Choroid plexus epithelial cell (primary cell): ENCODE measurements around the gene ST6GALNAC1.

Source experiments
- DNase-seq: peaks from one replicate; pipeline ENCODE4 v3.0.0-alpha.2; 2010; ENCODE audit warnings: low read depth
- H3K4me3 ChIP-seq: 2 replicates; pipeline ENCODE4 v1.5.1; 2011; ENCODE audit warnings: low read depth, mild to moderate bottlenecking, control low read depth, low read length, moderate library complexity
- CTCF ChIP-seq: conservative IDR thresholded peaks from 2 replicates; pipeline ENCODE4 v1.5.1; 2011; ENCODE audit warnings: low read depth, mild to moderate bottlenecking, control low read depth, inconsistent platforms, low read length, moderate library complexity

Gene ST6GALNAC1

GRCh38 chr17:76682296-76682695 lies 38.7 kb upstream of the ST6GALNAC1 start:
- TF ChIP-seq CTCF = no peak
- no peak overlapping the region for H3K4me3 ChIP-seq
- peak; percentile 66 for DNase-seq

DNA sequence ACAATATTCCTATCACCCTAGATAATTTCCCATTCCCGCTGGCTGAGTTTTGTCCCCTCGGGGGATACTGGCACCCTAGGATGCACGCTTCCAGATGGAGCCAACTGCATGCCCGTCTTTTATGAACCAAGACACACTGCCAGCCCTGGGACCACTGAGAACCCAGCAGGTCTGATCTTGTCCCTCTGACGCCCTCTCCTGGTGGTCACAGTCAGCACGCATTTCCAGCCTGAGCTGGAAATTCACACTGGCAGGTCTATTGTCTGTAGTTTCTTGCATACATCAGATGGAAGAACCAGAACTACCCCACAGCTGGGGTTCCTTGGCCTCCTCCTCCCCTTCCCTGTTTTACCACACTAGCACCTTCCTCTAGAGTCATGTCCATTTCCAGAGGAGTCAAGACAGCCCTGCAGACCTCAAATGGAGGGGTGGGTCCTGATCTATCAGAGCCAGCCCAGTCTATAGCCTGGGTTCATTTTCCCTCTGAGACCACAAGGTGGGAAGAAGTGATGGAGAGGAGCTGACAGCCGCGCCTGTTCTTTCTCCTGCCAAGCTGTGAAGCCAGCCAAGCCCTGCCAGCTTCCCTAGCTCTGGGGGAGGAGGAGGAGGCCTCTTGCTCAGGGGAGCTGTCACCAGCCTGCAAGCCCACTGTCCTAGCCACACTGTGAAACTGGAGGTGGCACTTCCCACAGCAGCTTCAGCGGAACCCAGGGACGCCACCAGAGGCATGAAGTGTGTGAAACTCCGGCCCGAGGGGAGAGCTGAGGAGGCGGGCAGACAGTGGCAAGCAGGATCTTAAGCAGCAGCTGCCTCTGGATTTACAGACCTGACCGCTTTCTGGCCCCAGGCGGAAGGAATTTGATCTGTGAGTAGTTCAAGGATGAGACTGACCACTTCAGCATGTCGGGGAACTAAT lies 37.9 kb upstream of the ST6GALNAC1 start:
- peak; percentile 85 for DNase-seq
- peak; percentile 94 for TF ChIP-seq CTCF
- H3K4me3 ChIP-seq = no peak overlapping the region

DNA sequence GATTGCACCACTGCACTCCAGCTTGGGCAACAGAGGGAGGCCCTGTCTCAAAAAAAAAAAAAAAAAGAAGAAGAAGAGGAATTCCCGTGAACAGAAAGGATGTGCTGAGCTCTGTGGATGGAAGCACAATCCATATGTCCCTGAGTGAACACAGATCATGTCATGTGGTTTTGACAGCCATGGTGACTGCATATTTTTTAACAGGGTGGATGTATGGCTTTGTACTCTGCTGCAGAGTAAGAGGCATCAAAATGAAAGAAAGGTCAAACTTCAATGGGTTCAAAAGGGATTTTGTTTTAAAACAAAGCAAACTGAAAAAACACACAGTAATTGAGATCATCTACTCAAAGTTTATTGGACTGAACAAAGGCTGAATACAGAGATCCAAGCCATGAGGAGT lies 35.7 kb upstream of the ST6GALNAC1 start:
- no peak for TF ChIP-seq CTCF
- H3K4me3 ChIP-seq = no peak overlapping the region

GRCh38 chr17:76678330-76678729 lies 34.8 kb upstream of the ST6GALNAC1 start:
- TF ChIP-seq CTCF = no peak
- DNase-seq = no peak
- no peak overlapping the region for H3K4me3 ChIP-seq

More for the DNA sequence above, 35.7 kb upstream of the ST6GALNAC1 start:
- DNase-seq = no peak

DNA sequence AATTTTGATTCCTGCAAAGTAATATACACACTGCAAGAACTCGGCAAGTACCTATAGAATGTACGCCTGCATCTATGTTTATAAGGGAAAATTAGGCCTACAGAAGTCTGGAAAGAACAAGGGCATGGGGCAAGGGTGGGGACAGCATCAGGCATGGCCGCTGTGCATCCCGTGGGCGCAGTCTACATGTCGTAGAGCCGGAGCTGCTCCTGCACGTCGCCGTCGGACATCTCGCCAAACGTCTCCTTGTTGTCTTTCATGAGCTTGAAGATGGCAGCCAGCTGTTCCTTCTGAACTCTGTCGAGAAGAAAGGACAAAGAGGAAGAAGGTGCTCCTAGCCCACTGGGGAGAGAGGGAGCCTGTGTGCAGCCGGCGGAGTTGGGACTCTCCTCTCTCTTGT lies 33.8 kb upstream of the ST6GALNAC1 start:
- no peak for TF ChIP-seq CTCF
- H3K4me3 ChIP-seq = no peak overlapping the region
- DNase-seq = no peak

- no peak for TF ChIP-seq CTCF
- H3K4me3 ChIP-seq = no peak overlapping the region
- DNase-seq = no peak
Observed at GRCh38 chr17:76676629-76677028, 33.1 kb upstream of the ST6GALNAC1 start.

DNA sequence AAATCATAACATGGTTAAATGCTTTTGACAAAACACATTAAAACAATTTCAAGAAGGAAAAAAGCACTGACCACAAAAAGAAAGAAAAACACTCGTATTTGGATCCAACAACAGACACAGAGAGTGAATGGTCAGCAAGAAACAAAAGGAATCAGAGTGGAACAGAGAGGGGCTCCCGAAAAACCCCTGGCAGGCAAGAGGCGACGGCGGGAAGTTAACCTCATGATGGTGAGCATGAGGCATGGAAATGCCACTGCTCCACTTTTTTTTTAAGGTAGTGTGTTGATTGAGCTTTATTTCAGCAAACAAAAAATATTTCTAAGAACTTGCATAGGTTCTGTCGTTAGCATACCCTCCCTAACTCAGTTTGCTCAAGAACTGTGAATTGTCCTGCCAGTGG lies 32.1 kb upstream of the ST6GALNAC1 start:
- no peak for DNase-seq
- no peak overlapping the region for H3K4me3 ChIP-seq
- no peak for TF ChIP-seq CTCF
